Neural cell (in vitro differentiated cells): Measurements from ENCODE around the gene MUC5B. TPM values are rescaled to one million over a fixed set of nuclear protein-coding genes. Genes with fewer than 3 reads are reported as not detected.

ENCODE experiments used
- H2AFZ ChIP-seq: fragments of 200-600, 300-800 bp; sonication (generic), shearing (Covaris generic); 2 replicates; pipeline ENCODE4 v1.6.0; 2014; ENCODE audit warnings: low read depth, mild to moderate bottlenecking, antibody characterized with exemption, low read length, moderate library complexity
- H3F3A ChIP-seq: fragments of 200-600 bp; shearing (Covaris generic); 2 replicates; pipeline ENCODE4 v1.6.1; 2016; ENCODE audit warnings: mild to moderate bottlenecking, moderate library complexity, mixed read lengths, antibody characterized with exemption, low read length; ENCODE audit not compliant: insufficient read depth, poor library complexity, severe bottlenecking
- H3K27ac ChIP-seq: fragments of 200-600, 300-800 bp; sonication (generic), shearing (Covaris generic); 2 replicates; pipeline ENCODE4 v1.5.1; 2014; ENCODE audit warnings: mild to moderate bottlenecking, low read length, moderate library complexity
- H3K27me3 ChIP-seq: fragments of 300-800, 200-600 bp; sonication (generic), shearing (Covaris generic); 2 replicates; pipeline ENCODE4 v1.6.0; 2014; ENCODE audit warnings: mild to moderate bottlenecking, low read depth, low read length, moderate library complexity; ENCODE audit not compliant: insufficient read depth
- H3K36me3 ChIP-seq: fragments of 300-800, 200-600 bp; sonication (generic), shearing (Covaris generic); 2 replicates; pipeline ENCODE4 v1.5.1; 2014; ENCODE audit warnings: mild to moderate bottlenecking, antibody characterized with exemption, low read length, moderate library complexity; ENCODE audit not compliant: insufficient read depth
- H3K4me2 ChIP-seq: fragments of 300-800, 200-600 bp; sonication (generic), shearing (Covaris generic); 2 replicates; pipeline ENCODE4 v1.6.0; 2014; ENCODE audit warnings: mild to moderate bottlenecking, low read length
- H3K4me3 ChIP-seq: fragments of 300-800, 200-600 bp; sonication (generic), shearing (Covaris generic); 2 replicates; pipeline ENCODE4 v1.5.1; 2014; ENCODE audit warnings: mild to moderate bottlenecking, low read length, moderate library complexity
- H3K79me2 ChIP-seq: fragments of 200-600 bp; shearing (Covaris generic); replicated peaks from 2 replicates; pipeline ENCODE4 v1.6.0; 2014; ENCODE audit warnings: mild to moderate bottlenecking, low read length, moderate library complexity; ENCODE audit not compliant: insufficient read depth
- H3K9ac ChIP-seq: fragments of 300-800, 200-600 bp; sonication (generic), shearing (Covaris generic); 2 replicates; pipeline ENCODE4 v1.6.1; 2016; ENCODE audit warnings: mild to moderate bottlenecking, low read length, mixed read lengths
- H3K9me2 ChIP-seq: fragments of 200-600 bp; shearing (Covaris generic); 2 replicates; pipeline ENCODE4 v1.6.1; 2016; ENCODE audit warnings: mild to moderate bottlenecking, low read length, mixed read lengths; ENCODE audit not compliant: insufficient read depth
- H3K9me3 ChIP-seq: fragments of 200-600, 300-800 bp; sonication (generic), shearing (Covaris generic); 2 replicates; pipeline ENCODE4 v1.6.1; 2016; ENCODE audit warnings: mild to moderate bottlenecking, mixed run types, low read length, moderate library complexity, mixed read lengths
- H4K20me1 ChIP-seq: fragments of 200-600 bp; shearing (Covaris generic); 2 replicates; pipeline ENCODE4 v1.6.1; 2016; ENCODE audit warnings: mild to moderate bottlenecking, mixed run types; ENCODE audit not compliant: insufficient read depth
- EP300 ChIP-seq: fragments of 450-650 bp; conservative IDR thresholded peaks from 2 replicates; pipeline ENCODE4 v1.6.1; 2014; ENCODE audit warnings: antibody characterized with exemption, mild to moderate bottlenecking, moderate library complexity; ENCODE audit not compliant: poor library complexity, severe bottlenecking
- EZH2 ChIP-seq: fragments of 200-600, 300-800 bp; shearing (Covaris generic), sonication (generic); IDR thresholded peaks from 2 replicates; pipeline ENCODE4 v1.6.1; 2014; ENCODE audit warnings: antibody characterized with exemption, low read length, borderline replicate concordance, mild to moderate bottlenecking; ENCODE audit not compliant: insufficient read depth, poor library complexity, severe bottlenecking
- MXI1 ChIP-seq: fragments of 450-650 bp; conservative IDR thresholded peaks from 2 replicates; pipeline ENCODE4 v1.6.1; 2014; ENCODE audit warnings: antibody characterized with exemption, mild to moderate bottlenecking; ENCODE audit not compliant: poor library complexity, severe bottlenecking
- POLR2AphosphoS5 ChIP-seq: IDR thresholded peaks from 2 replicates; pipeline ENCODE4 v1.6.1; 2012
- RAD21 ChIP-seq: fragments of 450-650 bp; conservative IDR thresholded peaks from 2 replicates; pipeline ENCODE4 v1.6.1; 2014; ENCODE audit warnings: antibody characterized with exemption, mild to moderate bottlenecking, moderate library complexity
- REST ChIP-seq: IDR thresholded peaks from 2 replicates; pipeline ENCODE4 v1.6.1; 2012; ENCODE audit warnings: borderline replicate concordance
- SMC3 ChIP-seq: fragments of 450-650 bp; conservative IDR thresholded peaks from 2 replicates; pipeline ENCODE4 v1.6.1; 2014; ENCODE audit warnings: antibody characterized with exemption, mild to moderate bottlenecking, moderate library complexity; ENCODE audit not compliant: poor library complexity
- TAF1 ChIP-seq: IDR thresholded peaks from 2 replicates; pipeline ENCODE4 v1.6.1; 2012; ENCODE audit warnings: low read depth
- polyA plus RNA-seq: library from polyadenylated mRNA; depleted of rRNA; stranded (reverse); fragments of >200 nt; gene quantifications from 2 replicates; pipeline ENCODE4 v1.2.3, GENCODE V29; 2014
- TF ChIP-seq, protein P1 (sequence below): fragments of 450-650 bp; IDR thresholded peaks from 2 replicates; pipeline ENCODE4 v1.5.1; 2014; ENCODE audit warnings: antibody characterized with exemption, mild to moderate bottlenecking, moderate library complexity; ENCODE audit not compliant: poor library complexity, severe bottlenecking

MUC5B gene
- polyA plus RNA-seq, 1 donor from 2014 or later: not detected

GRCh38 chr11:1276866-1277615 lies 54.2 kb downstream of the MUC5B start:
- no peak overlapping the region for H3K4me2 ChIP-seq
- H3K27ac ChIP-seq: no peak overlapping the region
- no peaks in the 10 kb centered on the region for H4K20me1 ChIP-seq
- H3K27me3 ChIP-seq: no peaks in the 10 kb centered on the region
- no peak overlapping the region for H2AFZ ChIP-seq
- TF ChIP-seq TAF1 (no peak), MXI1 (no peak), REST (no peak), EZH2 (no peak), SMC3 (no peak), RAD21 (no peak), EP300 (no peak), POLR2AphosphoS5 (no peak)
- TF ChIP-seq, protein P1, sequence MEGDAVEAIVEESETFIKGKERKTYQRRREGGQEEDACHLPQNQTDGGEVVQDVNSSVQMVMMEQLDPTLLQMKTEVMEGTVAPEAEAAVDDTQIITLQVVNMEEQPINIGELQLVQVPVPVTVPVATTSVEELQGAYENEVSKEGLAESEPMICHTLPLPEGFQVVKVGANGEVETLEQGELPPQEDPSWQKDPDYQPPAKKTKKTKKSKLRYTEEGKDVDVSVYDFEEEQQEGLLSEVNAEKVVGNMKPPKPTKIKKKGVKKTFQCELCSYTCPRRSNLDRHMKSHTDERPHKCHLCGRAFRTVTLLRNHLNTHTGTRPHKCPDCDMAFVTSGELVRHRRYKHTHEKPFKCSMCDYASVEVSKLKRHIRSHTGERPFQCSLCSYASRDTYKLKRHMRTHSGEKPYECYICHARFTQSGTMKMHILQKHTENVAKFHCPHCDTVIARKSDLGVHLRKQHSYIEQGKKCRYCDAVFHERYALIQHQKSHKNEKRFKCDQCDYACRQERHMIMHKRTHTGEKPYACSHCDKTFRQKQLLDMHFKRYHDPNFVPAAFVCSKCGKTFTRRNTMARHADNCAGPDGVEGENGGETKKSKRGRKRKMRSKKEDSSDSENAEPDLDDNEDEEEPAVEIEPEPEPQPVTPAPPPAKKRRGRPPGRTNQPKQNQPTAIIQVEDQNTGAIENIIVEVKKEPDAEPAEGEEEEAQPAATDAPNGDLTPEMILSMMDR: no peak
- no peaks in the 10 kb centered on the region for H3F3A ChIP-seq
- H3K79me2 ChIP-seq: no peaks in the 10 kb centered on the region
- no peak overlapping the region for H3K4me3 ChIP-seq
- H3K9me3 ChIP-seq: no peaks in the 10 kb centered on the region
- no peak overlapping the region for H3K9ac ChIP-seq
- H3K36me3 ChIP-seq: no peaks in the 10 kb centered on the region
- no peaks in the 10 kb centered on the region for H3K9me2 ChIP-seq

GRCh38 chr11:1277936-1278512 lies 55.2 kb downstream of the MUC5B start:
- no peaks in the 10 kb centered on the region for H3K36me3 ChIP-seq

More at GRCh38 chr11:1277936-1278512, 55.2 kb downstream of the MUC5B start:
- Histone ChIP-seq H3K4me3 (no peak overlapping the region), H3K9me3 (no peaks in the 10 kb centered on the region), H3K9me2 (no peaks in the 10 kb centered on the region), H2AFZ (no peak overlapping the region), H3K27me3 (no peaks in the 10 kb centered on the region), H3K4me2 (no peak overlapping the region), H3K79me2 (no peaks in the 10 kb centered on the region), H4K20me1 (no peaks in the 10 kb centered on the region), H3K9ac (no peak overlapping the region), H3F3A (no peaks in the 10 kb centered on the region), H3K27ac (no peak overlapping the region)
- no peak for TF ChIP-seq TAF1
- TF ChIP-seq, protein P1: no peak
